ENCODE data around the gene CTNND2. TPM values are rescaled to one million over a fixed set of nuclear protein-coding genes. Genes with fewer than 3 reads are reported as not detected.

The CTNND2 gene
- total and polyA plus RNA-seq, 10 of the 15 experiments (the other 5 are each of a cell fraction or from before 2014, with no cell fraction given): 0.02 to 0.16 (median 0.04) TPM; not detected in 7

GRCh38 chr5:11302663-11303062 lies 601.6 kb downstream of the CTNND2 start:
- DNase-seq (ENCODE audit: low read depth, low spot score) (no peak), ATAC-seq (no peak), FAIRE-seq (no peak)
- ChIA-PET RAD21 (ENCODE audit: unreplicated experiment) (no interaction called here), POLR2A (no interaction called here), CTCF (no interaction called here), SMC1A (ENCODE audit: uncharacterized antibody, unreplicated experiment) (no interaction called here)
- H3K27ac ChIP-seq (ENCODE audit: control insufficient read depth, insufficient read depth): no peak overlapping the region
- TF ChIP-seq FOS (IDR thresholded peaks at IDR 0.05; ENCODE audit: borderline replicate concordance, extremely low read depth, insufficient read length) (no peak), CEBPZ (IDR thresholded peaks at IDR 0.05; ENCODE audit: low read depth, low read length) (no peak), NR2F1 (conservative IDR thresholded peaks at IDR 0.05) (no peak), RAD21 (IDR thresholded peaks at IDR 0.05; ENCODE audit: insufficient read depth, low read depth, low read length) (no peak), NR2C2 (IDR thresholded peaks at IDR 0.05; ENCODE audit: borderline replicate concordance, control insufficient read depth, insufficient read length, low read depth) (no peak), ESRRA (IDR thresholded peaks at IDR 0.05; ENCODE audit: low read length) (no peak), RB1 (IDR thresholded peaks at IDR 0.05; ENCODE audit: borderline replicate concordance) (no peak), BHLHE40 (IDR thresholded peaks at IDR 0.05; ENCODE audit: borderline replicate concordance in 1 of 2, low read depth in 2 of 2, low read length in 1 of 2) (no peak), MAX (IDR thresholded peaks at IDR 0.05; ENCODE audit: low read depth, low read length) (no peak), SMC3 (IDR thresholded peaks at IDR 0.05; ENCODE audit: borderline replicate concordance, low read length) (no peak)
- no peaks in the 10 kb centered on the region for H3K9me3 ChIP-seq (replicated peaks; ENCODE audit: control insufficient read depth, insufficient read depth, low read length)
- BruUV-seq (replicated peaks): no TSS peak
- no peak overlapping the region for H3K9ac ChIP-seq (ENCODE audit: control insufficient read depth, insufficient read depth, low read length)
- H3K4me3 ChIP-seq: no peak overlapping the region
- H3K4me2 ChIP-seq (ENCODE audit: control insufficient read depth, insufficient read depth): no peak overlapping the region
- intact Hi-C loops (cut with micrococcal nuclease; ENCODE audit: unreplicated experiment) (no loop called here), in situ Hi-C loops (cut with MboI) (no loop called here)
- H3K36me3 ChIP-seq (ENCODE audit: control insufficient read depth in 2 of 2, insufficient read depth in 2 of 2, low read length in 1 of 2): no peaks in the 10 kb centered on the region
- H3K79me2 ChIP-seq (ENCODE audit: control insufficient read depth, insufficient read depth, low read length): no peaks in the 10 kb centered on the region
- no peaks in the 10 kb centered on the region for H4K20me1 ChIP-seq (ENCODE audit: control insufficient read depth, insufficient read depth)
- WGBS (ENCODE audit: insufficient coverage, insufficient replicate concordance, low lambda C conversion rate, missing lambda C conversion rate): 24% methylated on average over 2 of the region's 2 CpGs
- H3K4me1 ChIP-seq (ENCODE audit: control insufficient read depth, insufficient read depth, low read length): no peaks in the 10 kb centered on the region
- peaks cover 0 to 3% of the 10 kb centered on the region in 2 experiments; a peak in 1 of 4 replicates for H3K27me3 ChIP-seq (replicated peaks in 1 of 2; ENCODE audit: control insufficient read depth in 2 of 2, insufficient read depth in 2 of 2, low read length in 1 of 2)
- H2AFZ ChIP-seq (ENCODE audit: control insufficient read depth, low read depth, low read length): no peak overlapping the region

Data from GM12878 (cell line).